HL-60 (cell line): Measurements from ENCODE around the gene NAT14.

Experiments
- DNase-seq, 2 experiments: peaks; one replicate each; pipeline ENCODE4 v3.0.0-alpha.2; 2010 to 2020; ENCODE audit warnings: low read depth in 1 of 2, low spot score in 1 of 2
- H3K27ac ChIP-seq: fragments of 250-450 bp; sonication (Bioruptor Pico); replicated peaks from 2 replicates; pipeline ENCODE4 v1.5.1; 2020; ENCODE audit warnings: mild to moderate bottlenecking, moderate library complexity
- H3K27me3 ChIP-seq: fragments of 250-450 bp; sonication (Bioruptor Pico); 2 replicates; pipeline ENCODE4 v1.5.1; 2021; ENCODE audit warnings: mild to moderate bottlenecking, moderate library complexity; ENCODE audit not compliant: insufficient read depth, poor library complexity, severe bottlenecking
- H3K4me3 ChIP-seq: replicated peaks from 2 replicates; pipeline ENCODE4 v1.5.1; 2011; ENCODE audit warnings: mild to moderate bottlenecking, control low read depth, low read length; ENCODE audit not compliant: insufficient read depth
- GABPA ChIP-seq: IDR thresholded peaks from 2 replicates; pipeline ENCODE4 v1.6.1; 2012; ENCODE audit warnings: low read depth
- POLR2AphosphoS5 ChIP-seq: IDR thresholded peaks from 2 replicates; pipeline ENCODE4 v1.6.1; 2012; ENCODE audit warnings: low read depth
- REST ChIP-seq: IDR thresholded peaks from 2 replicates; pipeline ENCODE4 v1.6.1; 2012; ENCODE audit warnings: low read depth; ENCODE audit not compliant: insufficient replicate concordance
- SPI1 ChIP-seq: IDR thresholded peaks from 2 replicates; pipeline ENCODE4 v1.6.1; 2012; ENCODE audit warnings: low read depth, mild to moderate bottlenecking, borderline replicate concordance
- TF ChIP-seq, protein P1 (sequence below): IDR thresholded peaks from one replicate; pipeline ENCODE4 v1.5.1; 2011; ENCODE audit warnings: low read length, control low read depth, inconsistent platforms; ENCODE audit not compliant: insufficient read depth

Gene NAT14

DNA sequence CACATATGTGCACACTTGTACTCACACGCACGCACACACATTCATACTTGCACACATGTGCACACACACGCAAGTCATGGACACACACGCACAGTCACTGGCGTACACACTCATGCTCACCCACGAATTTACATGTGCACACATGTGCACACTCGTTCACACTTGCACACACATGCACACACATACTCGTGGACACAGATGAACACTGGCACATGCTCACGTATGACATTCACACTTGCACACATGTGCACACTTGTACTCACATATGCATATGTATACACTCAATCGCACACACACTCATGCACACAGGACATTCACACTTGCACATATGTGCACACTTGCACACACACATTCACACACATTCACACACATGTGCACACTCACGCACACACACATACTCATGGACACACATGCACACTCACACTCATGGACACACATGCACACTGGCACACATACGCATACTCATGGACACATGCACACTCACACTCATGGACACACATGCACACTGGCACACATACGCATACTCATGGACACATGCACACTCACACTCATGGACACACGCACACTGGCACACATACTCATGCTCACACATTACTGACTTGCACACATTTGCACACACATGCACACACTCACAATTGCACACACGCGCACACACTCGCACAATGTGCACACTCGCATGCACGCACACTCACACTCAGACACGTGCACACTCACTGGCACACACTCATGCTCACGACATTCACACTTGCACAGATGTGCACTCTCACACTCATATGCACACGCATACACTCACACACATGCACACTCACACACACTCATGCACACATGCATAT, 42.4 kb downstream of the NAT14 start:
- Histone ChIP-seq H3K4me3 (no peak overlapping the region), H3K27me3 (no peaks in the 10 kb centered on the region), H3K27ac (no peak overlapping the region)
- no peak for DNase-seq
- no peak for TF ChIP-seq SPI1
- TF ChIP-seq REST: no peak
- TF ChIP-seq, protein P1, sequence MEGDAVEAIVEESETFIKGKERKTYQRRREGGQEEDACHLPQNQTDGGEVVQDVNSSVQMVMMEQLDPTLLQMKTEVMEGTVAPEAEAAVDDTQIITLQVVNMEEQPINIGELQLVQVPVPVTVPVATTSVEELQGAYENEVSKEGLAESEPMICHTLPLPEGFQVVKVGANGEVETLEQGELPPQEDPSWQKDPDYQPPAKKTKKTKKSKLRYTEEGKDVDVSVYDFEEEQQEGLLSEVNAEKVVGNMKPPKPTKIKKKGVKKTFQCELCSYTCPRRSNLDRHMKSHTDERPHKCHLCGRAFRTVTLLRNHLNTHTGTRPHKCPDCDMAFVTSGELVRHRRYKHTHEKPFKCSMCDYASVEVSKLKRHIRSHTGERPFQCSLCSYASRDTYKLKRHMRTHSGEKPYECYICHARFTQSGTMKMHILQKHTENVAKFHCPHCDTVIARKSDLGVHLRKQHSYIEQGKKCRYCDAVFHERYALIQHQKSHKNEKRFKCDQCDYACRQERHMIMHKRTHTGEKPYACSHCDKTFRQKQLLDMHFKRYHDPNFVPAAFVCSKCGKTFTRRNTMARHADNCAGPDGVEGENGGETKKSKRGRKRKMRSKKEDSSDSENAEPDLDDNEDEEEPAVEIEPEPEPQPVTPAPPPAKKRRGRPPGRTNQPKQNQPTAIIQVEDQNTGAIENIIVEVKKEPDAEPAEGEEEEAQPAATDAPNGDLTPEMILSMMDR: no peak
- no peak for TF ChIP-seq POLR2AphosphoS5
- TF ChIP-seq GABPA: no peak

DNA sequence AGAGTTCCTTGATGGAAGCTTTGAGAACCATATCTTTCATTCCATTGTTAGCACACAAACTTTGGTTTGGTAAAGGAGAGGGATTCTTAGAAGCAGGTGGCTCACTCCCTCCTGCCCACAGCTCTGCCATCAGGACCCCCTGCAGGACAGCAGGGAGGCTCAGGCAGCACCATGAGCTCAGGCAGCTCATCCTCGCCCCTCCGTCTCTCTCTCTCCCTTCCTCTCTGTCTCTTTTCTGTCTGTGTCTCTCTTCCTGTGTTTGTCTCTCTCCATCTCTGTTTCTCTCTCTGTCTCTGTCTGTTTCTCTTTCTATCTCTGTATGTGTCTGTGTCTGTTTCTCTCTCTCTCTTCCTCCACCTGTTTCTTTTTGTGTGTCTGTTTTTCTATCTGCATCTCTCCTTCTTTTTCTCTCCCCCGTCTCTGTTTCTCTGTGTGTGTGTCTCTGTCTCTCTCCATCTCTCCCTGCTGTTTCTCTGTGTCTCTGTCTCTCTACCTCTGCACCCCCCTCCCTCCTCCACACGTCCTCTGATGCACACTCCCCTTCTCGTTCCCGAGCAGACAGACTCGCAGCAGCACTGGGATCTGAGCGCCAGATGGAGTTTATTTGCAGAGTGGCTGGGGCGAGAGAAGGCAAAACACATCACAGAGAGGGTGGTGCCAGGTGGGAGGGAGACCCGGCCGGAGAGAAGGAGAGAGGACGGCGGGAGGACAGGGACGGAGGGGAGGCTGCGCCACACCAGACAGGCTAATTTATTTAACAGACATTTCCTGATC, 43.2 kb downstream of the NAT14 start:
- Histone ChIP-seq H3K27ac (no peak overlapping the region), H3K4me3 (no peak overlapping the region), H3K27me3 (no peaks in the 10 kb centered on the region)
- TF ChIP-seq POLR2AphosphoS5 (no peak), GABPA (no peak), SPI1 (no peak), REST (no peak)
- DNase-seq: no peak

GRCh38 chr19:55529636-55530234, 44.7 kb downstream of the NAT14 start:
- TF ChIP-seq, protein P1: no peak
- TF ChIP-seq SPI1 (no peak), GABPA (no peak), POLR2AphosphoS5 (no peak), REST (no peak)
- Histone ChIP-seq H3K4me3 (no peak overlapping the region), H3K27ac (no peak overlapping the region), H3K27me3 (no peaks in the 10 kb centered on the region)
- no peak for DNase-seq
